Retina (tissue), 1 donor: ENCODE data around the gene COLGALT1.
"Not testable (repeated sequence)": the region's sequence is repeated elsewhere in the genome, so short reads cannot be mapped to it uniquely, and the experiment has no call there.

Source experiments
- DNase-seq: peaks from one replicate; pipeline ENCODE4 v3.0.0-alpha.2; 2016

COLGALT1 gene

DNA sequence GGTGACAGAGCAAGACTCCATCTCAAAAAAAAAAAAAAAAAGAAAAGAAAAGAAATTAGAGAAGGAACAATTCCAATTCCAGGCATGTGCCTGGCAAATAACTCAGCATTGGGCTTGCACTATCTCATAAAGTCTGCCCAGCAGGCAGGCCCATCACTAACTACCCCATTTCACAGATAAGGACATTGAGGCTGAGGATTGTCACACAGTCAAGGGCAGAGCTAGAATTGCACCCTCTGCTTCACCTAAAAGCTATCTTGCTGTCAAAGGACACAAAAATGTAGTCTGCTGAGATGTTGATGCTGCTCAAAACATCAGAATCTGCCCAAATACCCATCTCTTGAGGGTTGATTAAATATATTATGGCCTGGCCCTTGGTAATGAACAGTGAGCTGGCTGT, 20.7 kb upstream of the COLGALT1 start:
- DNase-seq: no peak

DNA sequence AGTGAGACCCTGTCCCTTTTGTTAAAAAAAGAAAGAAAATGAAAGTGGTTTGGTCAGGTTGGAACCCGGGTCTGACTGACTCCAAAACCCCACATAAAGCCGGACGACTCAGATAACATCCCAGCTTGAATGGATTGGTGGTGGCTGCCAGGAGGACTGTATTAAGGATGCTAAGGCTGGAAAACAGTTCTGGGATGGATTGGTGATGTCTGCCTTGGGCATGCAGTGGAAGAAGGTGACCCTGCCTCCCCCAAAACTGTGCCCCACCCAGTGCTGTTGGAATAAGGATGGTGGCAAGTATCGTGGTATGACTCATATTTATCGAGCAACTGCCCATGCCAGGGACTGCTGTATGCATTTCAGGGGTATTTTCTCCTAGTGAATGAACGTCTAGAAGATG, 18.5 kb upstream of the COLGALT1 start:
- DNase-seq: no peak

DNA sequence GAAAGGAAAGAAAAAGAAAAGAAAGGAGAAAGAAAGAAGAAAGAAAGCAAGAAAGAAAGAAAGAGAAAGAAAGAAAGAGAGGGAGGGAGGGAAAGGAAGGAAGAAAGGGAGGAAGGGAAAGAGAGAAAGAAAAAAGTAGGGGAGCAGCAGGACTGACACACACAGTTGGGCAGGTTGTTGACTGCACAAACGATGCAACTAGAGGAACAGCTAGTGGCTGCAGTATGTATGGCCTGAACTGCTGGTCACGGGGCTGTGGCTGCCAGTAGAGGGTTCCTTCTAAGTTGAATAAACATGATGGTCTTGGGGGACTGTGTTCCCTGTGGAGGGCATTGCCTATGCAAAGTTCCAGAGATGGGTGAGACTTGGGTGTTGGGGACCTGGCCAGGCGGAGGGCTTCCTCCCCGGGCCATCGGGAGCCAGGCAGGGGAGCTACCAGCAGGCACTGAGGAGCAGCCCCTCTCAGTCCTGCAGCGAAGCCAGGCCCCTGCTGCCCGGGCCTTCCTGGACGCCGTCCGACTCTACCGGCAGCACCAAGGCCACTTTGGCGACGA, 16.7 kb upstream of the COLGALT1 start:
- peak; percentile 73 for DNase-seq

DNA sequence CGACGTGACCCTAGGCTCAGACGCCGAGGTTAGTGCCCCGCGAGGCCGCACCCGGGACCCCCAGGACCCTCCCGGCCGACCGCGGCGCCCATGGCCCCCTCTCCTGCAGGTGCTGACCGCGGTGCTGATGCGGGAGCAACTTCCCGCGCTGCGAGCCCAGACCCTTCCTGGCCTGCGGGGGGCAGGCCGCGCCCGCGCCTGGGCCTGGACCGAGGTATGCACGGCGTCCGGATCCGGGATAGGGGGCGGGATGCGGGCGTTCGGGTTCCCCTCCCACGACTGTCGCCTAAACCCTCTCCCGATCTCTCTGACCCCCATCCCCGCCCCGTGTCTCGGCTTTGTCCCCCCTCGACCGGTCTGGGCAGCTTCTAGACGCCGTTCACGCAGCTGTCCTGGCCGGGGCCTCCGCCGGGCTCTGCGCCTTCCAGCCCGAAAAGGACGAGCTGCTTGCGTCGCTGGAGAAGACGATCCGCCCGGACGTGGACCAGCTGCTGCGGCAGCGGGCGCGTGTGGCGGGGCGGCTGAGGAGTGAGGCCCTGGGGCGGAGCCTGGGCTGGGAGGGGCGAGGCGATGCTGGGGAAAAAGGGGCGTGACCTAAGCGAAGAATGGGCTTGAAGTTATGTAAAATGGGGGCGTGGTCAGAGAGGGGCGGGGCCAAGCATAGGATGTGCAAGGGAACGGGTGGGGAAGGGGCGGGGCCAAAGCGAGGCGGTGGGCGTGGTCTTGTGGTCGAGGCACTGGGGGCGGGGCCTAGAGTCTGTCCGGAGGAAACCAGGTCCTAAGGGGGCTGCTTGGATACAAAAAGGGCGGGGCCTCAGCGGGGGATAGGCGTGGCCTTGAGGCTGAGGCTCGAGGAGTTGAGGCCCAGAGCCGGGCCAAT, 16.0 kb upstream of the COLGALT1 start:
- DNase-seq: peak; percentile 92

DNA sequence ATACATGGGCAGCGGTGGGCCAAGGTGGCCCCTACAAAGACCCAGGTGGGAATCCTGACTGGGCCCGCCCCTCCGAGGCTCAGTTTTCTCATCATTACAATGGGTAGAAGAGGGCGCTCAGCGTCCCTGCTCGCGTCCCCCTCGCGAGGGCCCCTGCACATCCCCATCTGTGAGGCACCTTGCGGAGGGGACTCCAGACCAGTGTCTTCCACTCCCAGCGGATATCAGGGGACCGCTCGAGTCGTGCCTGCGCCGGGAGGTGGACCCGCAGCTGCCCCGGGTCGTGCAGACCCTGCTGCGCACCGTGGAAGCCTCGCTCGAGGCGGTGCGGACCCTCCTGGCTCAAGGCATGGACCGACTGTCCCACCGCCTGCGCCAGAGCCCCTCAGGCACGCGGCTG, 15.3 kb upstream of the COLGALT1 start:
- peak; percentile 22 for DNase-seq

DNA sequence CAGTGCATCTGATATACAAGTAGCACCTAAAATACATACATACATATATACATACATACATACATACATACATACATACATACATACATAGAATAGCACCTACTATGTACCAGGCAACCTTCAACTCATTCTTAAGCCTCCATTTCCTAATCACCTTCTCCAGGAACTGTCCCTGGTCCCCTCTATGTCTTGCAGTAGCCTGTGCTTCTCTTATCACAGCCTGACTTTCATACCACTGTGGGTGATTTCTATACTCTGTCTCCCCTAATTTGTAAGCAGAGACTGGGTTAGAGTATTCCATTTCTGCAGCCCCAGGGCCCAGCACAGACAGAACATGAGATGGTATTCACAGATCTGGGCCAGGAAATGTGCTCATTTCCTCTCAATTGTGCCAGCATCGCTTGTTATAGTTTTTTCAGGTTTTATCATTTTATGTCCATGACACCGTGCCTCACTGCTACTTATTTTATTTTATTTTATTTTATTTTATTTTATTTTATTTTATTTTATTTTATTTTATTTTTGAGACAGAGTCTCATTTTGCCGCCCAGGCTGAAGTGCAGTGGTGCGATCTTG, 14.2 kb upstream of the COLGALT1 start:
- no peak for DNase-seq

DNA sequence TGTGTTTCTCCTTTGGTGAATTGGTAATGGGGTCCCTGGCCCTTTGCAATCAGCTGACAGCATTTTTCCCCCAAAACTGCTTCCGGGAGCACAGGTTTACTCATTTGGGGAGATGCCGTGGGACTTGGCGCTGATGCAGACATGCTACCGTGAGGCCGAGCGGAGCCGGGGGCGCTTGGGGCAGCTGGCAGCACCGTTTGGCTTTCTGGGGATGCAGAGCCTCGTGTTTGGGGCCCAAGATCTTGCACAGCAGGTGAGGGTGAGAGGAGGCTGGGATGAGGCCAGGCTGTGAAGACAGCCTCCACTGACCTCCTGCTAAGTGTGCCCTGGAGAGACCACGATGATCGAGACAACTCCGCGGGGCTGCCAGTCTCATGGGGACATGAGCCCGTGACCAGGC, 13.4 kb upstream of the COLGALT1 start:
- no peak for DNase-seq

DNA sequence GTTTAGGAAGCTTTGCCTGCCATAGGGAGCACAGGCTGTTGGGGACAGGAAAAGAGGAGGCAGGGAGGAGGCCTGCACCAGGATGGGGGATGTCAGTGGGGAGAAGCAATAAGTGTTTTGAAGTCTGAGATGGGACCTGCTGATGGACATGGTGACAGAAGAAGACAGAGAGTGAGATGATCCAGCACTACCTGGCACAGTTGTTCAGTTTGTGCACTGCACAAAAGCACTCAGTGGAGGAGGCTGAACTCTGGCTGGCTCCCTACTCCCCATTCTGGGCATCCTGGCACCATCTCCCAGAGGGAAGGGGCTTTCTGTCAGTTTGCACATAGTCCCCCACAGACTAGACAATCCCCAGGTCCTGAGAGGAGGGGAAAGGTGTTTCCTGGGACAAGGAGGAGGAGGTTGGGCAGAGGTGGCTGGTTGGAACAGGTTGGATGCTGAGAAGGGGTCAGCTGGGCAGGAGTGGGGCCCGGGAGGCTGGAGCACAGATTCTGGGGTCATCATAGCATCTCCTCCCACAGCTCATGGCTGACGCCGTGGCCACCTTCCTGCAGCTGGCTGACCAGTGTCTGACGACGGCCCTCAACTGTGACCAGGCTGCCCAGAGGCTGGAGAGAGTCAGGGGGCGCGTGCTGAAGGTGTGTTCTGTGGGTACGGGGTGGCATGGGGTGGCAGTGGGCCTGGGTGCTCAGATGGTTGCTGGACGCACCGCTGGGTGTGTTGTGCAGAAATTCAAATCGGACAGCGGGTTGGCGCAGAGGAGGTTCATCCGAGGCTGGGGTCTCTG, 12.5 kb upstream of the COLGALT1 start:
- DNase-seq: no peak

DNA sequence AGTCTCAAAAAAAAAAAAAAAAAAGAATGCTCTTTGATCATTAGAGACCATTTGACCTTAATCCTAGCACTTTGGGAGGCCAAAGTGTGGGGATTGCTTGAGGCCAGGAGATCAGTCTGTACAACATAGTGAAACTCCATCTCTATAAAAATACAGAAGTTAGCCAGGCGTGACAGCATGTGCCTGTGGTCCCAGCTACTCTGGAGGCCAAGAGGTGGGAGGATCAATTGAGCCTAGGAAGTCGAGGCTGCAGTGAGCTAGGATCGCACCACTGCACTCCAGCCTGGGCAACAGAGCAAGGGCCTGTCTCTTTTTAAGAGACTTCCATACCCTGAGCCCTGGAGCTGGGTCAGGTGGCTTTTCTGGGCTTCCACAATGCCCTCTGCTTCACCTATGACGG, 11.5 kb upstream of the COLGALT1 start:
- no peak for DNase-seq

DNA sequence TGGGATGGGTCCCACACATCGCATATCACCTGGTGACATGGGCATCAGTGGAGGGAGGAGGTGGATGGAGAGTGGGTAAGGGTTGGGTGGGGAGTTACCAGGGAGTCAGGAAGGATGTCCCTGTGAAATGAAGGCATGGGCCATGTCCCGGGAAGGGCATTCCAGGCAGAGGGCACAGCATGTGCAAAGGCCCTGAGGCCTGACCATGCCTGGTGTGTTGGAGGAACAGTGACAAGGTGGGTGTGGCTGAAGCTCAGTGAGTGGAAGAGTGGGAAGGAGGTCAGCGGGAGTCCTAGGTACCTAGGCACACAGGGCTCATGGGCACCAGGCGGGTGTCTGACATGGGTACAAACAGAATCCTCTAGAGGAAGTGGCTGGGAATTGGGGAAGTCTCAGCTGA, 11.0 kb upstream of the COLGALT1 start:
- DNase-seq: no peak

DNA sequence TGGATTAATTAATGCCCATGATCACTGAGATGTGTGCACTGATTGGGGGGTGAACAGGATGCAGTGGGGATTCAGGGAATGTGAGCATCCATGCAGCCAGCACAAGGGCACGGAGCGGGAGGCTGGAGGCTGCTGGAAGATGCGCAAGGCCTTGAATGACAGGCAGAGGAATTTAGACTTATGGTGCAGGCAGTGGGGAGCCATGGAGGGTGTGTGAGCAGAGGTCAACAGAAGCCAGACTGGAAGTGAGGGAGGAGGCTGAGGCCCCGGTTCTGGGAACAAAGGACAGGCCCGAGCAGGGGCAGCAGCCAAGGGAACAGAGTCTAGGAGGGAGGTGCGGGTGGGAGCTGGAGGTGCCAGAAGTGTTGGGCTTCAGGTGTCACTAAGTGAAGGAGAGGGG, 7.3 kb upstream of the COLGALT1 start:
- DNase-seq: no peak

DNA sequence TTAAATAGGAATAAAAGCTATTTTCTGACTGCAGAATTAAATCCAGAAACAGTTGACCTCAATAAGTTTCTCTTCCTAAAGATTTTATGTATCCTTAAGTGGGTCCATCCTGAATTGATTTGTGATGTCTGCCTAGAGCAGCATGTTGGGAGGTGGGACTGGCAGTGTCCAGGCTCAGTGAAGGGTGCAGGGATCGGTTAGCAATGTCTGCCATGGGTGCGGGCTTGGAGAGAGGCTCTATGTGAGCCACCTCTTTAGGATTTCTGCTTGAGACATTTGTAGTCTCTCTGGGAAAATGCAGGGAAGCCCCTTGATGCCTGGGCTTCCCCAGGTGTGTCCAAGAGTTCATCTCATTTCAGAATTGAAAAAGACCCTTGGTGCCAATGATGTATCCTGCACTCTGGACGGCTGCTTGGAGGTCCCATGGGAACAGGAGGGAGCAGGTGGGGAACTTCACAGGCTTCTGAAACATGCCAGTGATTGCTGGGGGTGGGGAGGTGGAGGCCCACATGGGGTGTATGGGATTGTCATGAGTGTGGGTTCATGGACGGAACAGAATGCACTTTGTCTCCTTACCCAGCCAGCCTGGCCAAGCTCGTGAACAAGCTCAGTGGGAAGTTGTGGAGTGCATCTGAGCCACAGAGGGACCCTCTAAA, 6.2 kb upstream of the COLGALT1 start:
- no peak for DNase-seq

DNA sequence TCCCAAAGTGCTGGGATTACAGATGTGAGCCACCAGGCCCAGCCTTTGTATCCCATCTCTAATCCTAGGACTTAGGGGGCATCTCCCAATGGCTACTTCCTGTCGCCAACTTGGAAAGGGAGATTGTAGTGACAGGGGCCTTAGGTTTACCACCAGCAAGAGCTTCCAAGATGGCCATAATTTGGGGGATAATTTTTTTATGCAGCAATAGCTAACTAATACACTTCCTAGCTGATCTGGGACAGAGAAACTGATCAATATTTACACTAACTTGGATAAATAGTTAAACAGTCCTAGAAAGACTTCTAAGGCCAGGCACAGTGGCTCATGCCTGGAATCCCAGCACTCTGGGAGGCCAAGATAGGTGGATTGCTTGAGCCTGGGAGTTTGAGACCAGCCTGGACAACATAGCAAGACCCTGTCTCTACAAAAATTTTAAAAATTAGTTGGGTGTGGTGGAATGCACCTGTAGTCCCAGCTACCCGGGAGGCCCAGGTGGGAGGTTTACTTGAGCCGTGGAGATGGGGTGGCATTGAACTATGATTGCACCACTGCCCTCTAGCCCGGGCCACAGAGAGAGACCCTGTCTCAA, 5.3 kb upstream of the COLGALT1 start:
- DNase-seq: no peak

DNA sequence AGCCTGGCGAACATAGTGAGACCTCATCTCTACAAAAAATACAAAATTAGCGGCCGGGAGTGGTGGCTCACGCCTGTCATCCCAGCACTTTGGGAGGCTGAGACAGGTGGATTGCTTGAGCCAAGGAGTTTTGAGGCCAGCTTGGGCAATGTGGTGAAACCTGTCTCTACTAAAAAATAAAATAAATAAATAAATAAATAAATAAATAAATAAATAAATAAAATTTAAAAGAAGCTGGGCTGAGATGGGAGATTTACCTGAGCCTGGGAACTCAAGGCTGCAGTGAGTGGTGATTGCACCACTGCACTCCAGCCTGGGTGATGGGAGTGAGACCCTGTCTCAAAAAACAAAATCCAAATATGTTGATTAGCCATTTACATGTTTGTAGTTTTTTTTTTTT, 2.7 kb upstream of the COLGALT1 start:
- DNase-seq: not testable (repeated sequence)

DNA sequence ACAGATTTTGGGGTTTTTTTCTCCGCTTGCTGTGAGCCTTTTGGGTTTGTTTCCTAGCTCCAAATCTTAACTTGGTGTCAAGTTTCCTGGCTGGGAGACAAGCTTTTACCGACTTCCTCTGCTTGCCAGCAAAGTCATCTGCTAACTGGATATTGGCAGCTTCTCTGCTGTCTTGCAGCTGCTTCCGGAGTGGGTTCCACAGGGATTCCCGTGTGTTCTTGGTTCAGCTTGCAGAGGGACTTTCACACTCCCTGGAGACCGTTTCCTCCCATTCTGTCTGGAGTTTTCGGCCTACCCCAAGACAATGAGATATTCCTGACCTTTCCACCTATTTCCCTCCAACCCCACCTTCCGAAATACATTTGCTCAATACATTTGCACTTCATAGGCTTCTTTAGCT, 2.2 kb upstream of the COLGALT1 start:
- no peak for DNase-seq

DNA sequence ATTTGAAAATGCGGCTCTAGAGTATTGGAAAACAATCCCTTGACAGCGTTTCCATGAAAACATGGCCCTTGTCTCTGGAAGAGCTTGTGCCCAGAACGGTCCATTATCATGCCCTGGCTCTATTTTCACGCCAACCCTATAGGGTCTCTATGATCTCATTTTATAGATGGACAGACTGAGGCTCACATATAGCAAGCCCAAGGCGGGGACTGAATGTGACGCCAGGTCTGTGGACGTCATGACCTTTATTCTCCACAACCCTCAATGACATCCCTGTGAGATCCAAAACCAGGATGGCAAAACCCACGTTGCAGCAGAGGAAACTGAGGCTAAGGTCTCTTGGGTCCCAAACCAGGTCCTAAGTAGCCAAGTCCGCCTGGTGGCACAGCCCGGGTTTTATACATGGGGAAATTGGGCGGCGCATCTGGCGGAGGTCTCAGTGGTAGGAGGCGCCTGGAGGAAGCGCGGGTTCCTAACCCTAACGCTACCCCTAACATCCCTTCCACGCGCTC, 425 bp upstream of the COLGALT1 start:
- no peak for DNase-seq

DNA sequence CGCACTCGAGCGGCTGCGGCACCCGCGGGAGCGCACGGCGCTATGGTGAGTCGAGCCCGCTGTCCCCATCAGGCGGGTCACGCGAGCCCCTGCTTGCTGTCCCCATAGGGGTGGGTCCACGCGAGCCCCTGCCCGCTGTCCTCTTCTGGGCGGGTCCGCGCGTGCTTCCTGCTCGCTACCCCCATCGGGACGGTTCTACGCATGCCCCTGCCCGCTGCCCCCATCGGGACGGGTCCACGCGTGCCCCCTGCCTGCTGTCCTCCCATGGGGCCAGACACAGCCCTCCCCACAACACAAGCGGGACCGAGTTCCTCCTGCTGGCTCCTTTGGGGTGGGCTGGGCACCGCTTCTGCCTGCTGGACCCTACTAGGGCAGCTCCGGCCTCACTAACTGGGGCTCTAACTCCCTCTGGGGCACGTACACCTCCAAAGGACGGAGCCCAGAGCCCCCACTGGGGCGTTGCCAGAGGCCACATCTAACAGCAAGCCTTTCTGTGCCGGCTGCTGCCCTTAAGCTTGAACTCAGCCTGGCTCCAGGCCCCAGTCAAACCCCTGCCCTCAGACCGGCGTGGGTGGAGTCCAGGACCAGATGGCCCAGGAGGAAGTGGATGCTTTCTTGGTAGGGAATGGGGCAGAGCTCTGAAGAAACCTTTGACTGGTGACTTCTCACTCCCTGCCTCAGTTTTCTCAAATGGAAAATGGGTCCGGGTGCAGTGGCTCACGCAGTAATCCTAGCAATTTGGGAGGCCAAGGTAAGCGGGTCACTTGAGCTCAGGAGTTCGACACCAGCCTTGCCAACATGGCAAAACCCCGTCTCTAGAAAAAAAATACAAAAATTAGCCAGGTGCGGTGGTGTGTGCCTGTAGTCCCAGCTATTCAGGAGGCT, 722 bp downstream of the COLGALT1 start:
- peak; percentile 70 for DNase-seq

DNA sequence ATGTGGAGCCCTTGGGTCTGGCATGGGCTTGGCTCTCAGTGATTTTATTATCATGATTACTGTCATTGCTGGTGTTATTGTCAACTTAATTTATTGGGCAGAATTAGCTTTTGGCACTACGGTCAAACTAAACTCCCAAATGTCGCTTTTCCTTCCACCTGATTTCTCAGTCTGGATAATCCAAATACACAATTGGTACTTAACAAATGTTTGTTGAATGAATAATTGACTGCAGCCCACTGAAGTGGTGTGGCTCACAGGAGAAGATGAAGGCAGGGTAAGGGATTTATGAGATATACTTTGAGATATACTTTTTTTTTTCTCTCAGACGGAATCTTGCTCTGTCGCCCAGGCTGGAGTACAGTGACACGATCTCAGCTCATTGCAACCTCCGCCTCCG, 1.5 kb downstream of the COLGALT1 start:
- no peak for DNase-seq

DNA sequence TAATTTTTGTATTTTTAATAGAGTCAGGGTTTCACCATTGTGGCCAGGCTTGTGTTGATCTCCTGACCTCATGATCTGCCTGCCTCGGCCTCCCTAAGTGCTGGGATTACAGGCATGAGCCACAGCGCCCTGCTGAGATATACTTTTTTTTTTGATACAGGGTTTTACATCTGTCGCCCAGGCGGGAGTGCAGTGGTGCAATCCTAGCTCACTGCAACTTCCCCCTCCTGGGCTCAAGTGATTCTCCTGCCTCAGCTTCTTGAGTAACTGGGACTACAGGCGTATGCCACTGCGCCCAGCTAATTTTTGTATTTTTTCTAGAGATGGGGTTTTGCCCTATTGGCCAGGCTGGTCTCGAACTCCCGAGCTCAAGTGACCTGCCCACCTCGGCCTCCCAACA, 2.0 kb downstream of the COLGALT1 start:
- DNase-seq: no peak

DNA sequence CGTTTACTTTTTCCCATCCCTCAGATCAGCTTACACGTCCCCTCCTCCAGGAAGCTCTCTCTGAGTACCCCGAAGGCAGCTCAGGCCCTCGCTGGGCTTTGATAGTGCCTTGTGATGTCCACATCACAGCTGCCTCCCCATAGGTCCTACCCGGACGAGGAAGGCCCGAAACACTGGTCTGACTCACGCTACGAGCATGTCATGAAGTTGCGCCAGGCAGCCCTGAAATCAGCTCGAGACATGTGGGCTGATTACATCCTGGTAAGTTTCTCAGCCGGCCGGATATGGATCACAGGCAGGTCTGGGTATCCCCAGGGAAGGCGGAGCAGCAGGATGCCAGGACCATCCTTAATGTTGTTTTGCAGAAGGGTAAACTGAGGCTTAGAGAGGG, 4.8 kb downstream of the COLGALT1 start:
- DNase-seq: no peak

DNA sequence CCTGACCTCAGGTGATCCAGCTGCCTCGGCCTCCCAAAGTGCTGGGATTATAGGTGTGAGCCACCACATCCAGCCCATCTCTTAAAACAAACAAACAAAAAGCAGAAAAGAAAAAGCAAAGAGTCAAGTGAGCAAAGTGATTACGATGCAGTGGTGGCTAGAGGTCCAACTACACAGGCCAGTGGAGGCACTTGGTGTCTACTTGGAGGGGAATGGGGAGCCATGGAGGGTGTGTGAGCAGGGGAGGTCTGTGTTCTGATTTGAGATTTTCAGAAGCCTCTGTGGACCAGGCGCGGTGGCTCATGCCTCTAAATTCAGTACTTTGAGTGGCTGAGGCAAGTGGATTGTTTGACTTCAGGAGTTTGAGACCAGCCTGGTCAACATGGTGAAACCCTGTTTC, 6.6 kb downstream of the COLGALT1 start:
- DNase-seq: no peak
